Neural progenitor cell (in vitro differentiated cells): ENCODE measurements around the gene SRRM2. TPM values are rescaled to one million over a fixed set of nuclear protein-coding genes. Genes with fewer than 3 reads are reported as not detected.

Experiments used
- DNase-seq: peaks from one replicate; pipeline ENCODE4 v3.0.0-alpha.2; 2016; ENCODE audit warnings: low spot score
- H2AFZ ChIP-seq: fragments of 200-600 bp; sonication (generic); replicated peaks from 2 replicates; pipeline ENCODE4 v1.6.1; 2016; ENCODE audit warnings: antibody characterized with exemption
- H3F3A ChIP-seq: fragments of 200-600 bp; sonication (generic); 2 replicates; pipeline ENCODE4 v1.6.1; 2016; ENCODE audit warnings: antibody characterized with exemption, low read depth
- H3K27ac ChIP-seq: fragments of 200-600 bp; sonication (generic); 2 replicates; pipeline ENCODE4 v1.5.1; 2016; ENCODE audit warnings: mild to moderate bottlenecking
- H3K27me3 ChIP-seq: fragments of 200-600 bp; sonication (generic); 2 replicates; pipeline ENCODE4 v1.6.1; 2016; ENCODE audit warnings: mild to moderate bottlenecking, moderate library complexity
- H3K36me3 ChIP-seq: fragments of 200-600 bp; sonication (generic); 2 replicates; pipeline ENCODE4 v1.5.1; 2016
- H3K4me1 ChIP-seq: fragments of 200-600 bp; sonication (generic); 2 replicates; pipeline ENCODE4 v1.6.1; 2016; ENCODE audit warnings: mixed run types
- H3K4me2 ChIP-seq: fragments of 200-600 bp; sonication (generic); 2 replicates; pipeline ENCODE4 v1.6.1; 2016
- H3K4me3 ChIP-seq: fragments of 200-600 bp; sonication (generic); 2 replicates; pipeline ENCODE4 v1.5.1; 2016
- H3K79me2 ChIP-seq: fragments of 200-600 bp; sonication (generic); 2 replicates; pipeline ENCODE4 v1.6.1; 2016; ENCODE audit warnings: low read depth
- H3K9ac ChIP-seq: fragments of 200-600 bp; sonication (generic); 2 replicates; pipeline ENCODE4 v1.6.1; 2016
- H3K9me3 ChIP-seq: fragments of 200-600 bp; sonication (generic); 2 replicates; pipeline ENCODE4 v1.5.1; 2016; ENCODE audit warnings: low read depth
- H4K20me1 ChIP-seq: fragments of 200-600 bp; sonication (generic); 2 replicates; pipeline ENCODE4 v1.6.1; 2016; ENCODE audit warnings: low read depth
- H3K27ac Mint-ChIP-seq: 3 replicates; pipeline ENCODE4 v1.8.0; 2021; ENCODE audit warnings: mixed read lengths
- H3K27me3 Mint-ChIP-seq: 2 replicates; pipeline ENCODE4 v1.8.0; 2022; ENCODE audit warnings: low read depth, mild to moderate bottlenecking, inconsistent platforms, moderate library complexity, mixed read lengths; ENCODE audit not compliant: insufficient read depth
- H3K36me3 Mint-ChIP-seq: 3 replicates; pipeline ENCODE4 v1.8.0; 2021; ENCODE audit warnings: mixed read lengths
- H3K4me1 Mint-ChIP-seq: 3 replicates; pipeline ENCODE4 v1.8.0; 2021; ENCODE audit warnings: mixed read lengths
- H3K4me3 Mint-ChIP-seq: 3 replicates; pipeline ENCODE4 v1.8.0; 2021; ENCODE audit warnings: mild to moderate bottlenecking, moderate library complexity, mixed read lengths
- H3K9me3 Mint-ChIP-seq: 3 replicates; pipeline ENCODE4 v1.8.0; 2020; ENCODE audit warnings: mixed read lengths
- EZH2 ChIP-seq: fragments of 200-600 bp; sonication (generic); IDR thresholded peaks from 2 replicates; pipeline ENCODE4 v1.6.1; 2017; ENCODE audit warnings: antibody characterized with exemption, mild to moderate bottlenecking, moderate library complexity
- EZH2phosphoT487 ChIP-seq: fragments of 200-600 bp; sonication (generic); IDR thresholded peaks from 2 replicates; pipeline ENCODE4 v1.6.1; 2017; ENCODE audit warnings: antibody characterized with exemption
- total RNA-seq: library from RNA; depleted of rRNA; stranded (reverse); fragments of >200 nt; gene quantifications from 2 replicates; pipeline ENCODE4 v1.2.3, GENCODE V29; 2015; ENCODE audit warnings: low replicate concordance
- TF ChIP-seq, protein P1 (sequence below): fragments of 200-600 bp; sonication (generic); IDR thresholded peaks from 2 replicates; pipeline ENCODE4 v1.5.1; 2017; ENCODE audit warnings: antibody characterized with exemption, mild to moderate bottlenecking

Gene SRRM2
- total RNA-seq, 1 donor from 2014 or later = 82.3 TPM

DNA sequence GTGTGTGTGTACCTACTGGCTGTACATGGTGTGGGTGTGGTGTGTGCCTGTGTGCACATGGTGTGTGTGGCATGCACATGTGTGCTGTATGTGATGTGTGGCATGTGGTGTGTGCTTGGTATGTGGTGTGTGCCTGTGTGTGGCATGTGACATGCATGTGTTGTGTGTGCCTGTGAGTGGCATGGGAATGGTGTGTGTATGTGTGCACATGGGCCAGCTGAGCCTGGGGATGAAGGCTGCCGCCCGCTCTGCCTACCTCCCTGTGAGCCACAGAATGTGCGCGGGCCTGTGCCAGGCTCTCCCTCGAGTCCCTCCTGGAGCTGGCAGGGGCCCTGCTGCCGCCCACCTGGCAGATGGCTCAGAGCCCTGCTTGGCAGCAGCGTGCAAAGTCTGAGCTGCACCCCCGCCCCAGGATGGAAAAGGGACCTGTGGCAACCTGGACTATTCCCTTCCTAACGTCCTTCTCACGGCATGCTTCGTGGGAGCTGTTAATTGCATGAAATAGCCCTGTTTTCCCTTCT, 41.7 kb upstream of the SRRM2 start:
- no peak for DNase-seq
- H3K36me3 ChIP-seq = no peaks in the 10 kb centered on the region
- TF ChIP-seq, protein P1, sequence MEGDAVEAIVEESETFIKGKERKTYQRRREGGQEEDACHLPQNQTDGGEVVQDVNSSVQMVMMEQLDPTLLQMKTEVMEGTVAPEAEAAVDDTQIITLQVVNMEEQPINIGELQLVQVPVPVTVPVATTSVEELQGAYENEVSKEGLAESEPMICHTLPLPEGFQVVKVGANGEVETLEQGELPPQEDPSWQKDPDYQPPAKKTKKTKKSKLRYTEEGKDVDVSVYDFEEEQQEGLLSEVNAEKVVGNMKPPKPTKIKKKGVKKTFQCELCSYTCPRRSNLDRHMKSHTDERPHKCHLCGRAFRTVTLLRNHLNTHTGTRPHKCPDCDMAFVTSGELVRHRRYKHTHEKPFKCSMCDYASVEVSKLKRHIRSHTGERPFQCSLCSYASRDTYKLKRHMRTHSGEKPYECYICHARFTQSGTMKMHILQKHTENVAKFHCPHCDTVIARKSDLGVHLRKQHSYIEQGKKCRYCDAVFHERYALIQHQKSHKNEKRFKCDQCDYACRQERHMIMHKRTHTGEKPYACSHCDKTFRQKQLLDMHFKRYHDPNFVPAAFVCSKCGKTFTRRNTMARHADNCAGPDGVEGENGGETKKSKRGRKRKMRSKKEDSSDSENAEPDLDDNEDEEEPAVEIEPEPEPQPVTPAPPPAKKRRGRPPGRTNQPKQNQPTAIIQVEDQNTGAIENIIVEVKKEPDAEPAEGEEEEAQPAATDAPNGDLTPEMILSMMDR = no peak
- no peak for TF ChIP-seq EZH2
- no peak for TF ChIP-seq EZH2phosphoT487
- Mint-ChIP-seq H3K4me3 (peak overlapping the region; percentile 18), H3K36me3 (no peaks in the 10 kb centered on the region), H3K4me1 (no peaks in the 10 kb centered on the region), H3K27me3 (peaks cover 7% of the 10 kb centered on the region), H3K9me3 (no peaks in the 10 kb centered on the region), H3K27ac (no peak overlapping the region)
- H3K9me3 ChIP-seq = no peaks in the 10 kb centered on the region
- H3K27me3 ChIP-seq = peaks cover 10% of the 10 kb centered on the region
- no peak overlapping the region for H3K9ac ChIP-seq
- H3K4me3 ChIP-seq = no peak overlapping the region
- H3K4me2 ChIP-seq = no peak overlapping the region
- H2AFZ ChIP-seq = no peak overlapping the region
- H3K27ac ChIP-seq = no peak overlapping the region
- peaks cover 14% of the 10 kb centered on the region for H4K20me1 ChIP-seq
- peaks cover 4% of the 10 kb centered on the region for H3F3A ChIP-seq
- H3K4me1 ChIP-seq = no peaks in the 10 kb centered on the region
- no peaks in the 10 kb centered on the region for H3K79me2 ChIP-seq

DNA sequence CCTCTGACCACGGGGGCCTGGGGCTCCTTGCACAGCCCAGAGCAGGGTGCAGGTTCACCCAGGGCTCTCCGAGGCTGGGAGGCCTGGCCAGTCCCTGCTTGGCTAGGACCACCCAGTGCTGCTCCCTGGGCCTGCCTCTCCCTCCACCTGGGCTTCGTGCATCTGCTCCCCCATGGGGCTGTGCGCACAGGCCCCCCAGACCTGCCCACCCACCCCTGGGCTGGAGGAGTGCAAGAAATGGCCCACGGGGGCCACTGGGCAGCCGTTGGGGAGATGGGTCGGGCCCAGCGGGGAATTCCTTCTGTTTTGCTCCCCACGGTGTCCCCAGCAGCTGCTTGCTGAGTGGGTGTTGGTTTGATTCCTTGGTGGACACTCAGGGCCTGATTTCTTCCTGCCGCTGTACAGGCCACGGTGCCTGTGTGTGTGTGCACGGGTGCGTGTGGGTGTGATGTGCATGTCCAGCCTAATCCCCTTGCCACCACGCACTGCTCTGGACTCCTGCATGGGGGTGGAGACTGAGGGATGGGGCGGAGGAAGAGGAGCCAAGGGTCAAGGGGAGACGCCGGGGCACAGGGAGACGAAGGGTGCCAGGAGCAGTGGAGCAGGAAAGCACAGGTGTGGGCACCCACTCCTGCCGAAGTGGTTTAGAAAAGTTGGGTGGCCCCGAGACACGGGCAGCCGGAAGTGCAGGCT, 40.9 kb upstream of the SRRM2 start:
- peak overlapping the region; percentile 72 for H3K27ac Mint-ChIP-seq

DNA sequence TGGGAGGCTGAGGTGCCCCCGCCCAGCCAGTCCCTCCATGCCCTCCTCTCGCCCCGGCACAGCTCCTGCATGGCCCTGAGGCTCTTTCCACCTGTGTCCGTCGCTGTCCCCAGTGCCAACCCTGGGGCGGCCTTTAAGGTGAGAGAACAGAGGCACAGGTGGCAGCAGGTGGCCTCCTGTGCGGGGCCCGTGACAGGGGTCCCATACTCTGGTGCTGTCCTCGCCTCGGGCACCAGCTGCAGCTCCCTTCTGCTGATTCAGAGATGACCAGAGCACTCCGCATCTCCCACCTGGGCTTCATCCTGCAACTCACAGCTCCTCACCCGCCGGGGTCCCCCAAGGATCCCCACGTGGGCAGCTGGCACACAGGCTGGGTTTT, 40.4 kb upstream of the SRRM2 start:
- no peak overlapping the region for H3K4me3 Mint-ChIP-seq
- H3K27me3 Mint-ChIP-seq = peaks cover 9% of the 10 kb centered on the region
- H3K4me2 ChIP-seq = no peak overlapping the region
- no peak overlapping the region for H2AFZ ChIP-seq
- H3K9me3 ChIP-seq = no peaks in the 10 kb centered on the region
- no peak overlapping the region for H3K4me3 ChIP-seq
- H3K27ac Mint-ChIP-seq = no peak overlapping the region
- H3K9me3 Mint-ChIP-seq = no peaks in the 10 kb centered on the region
- H3K4me1 ChIP-seq = no peaks in the 10 kb centered on the region
- H3K27me3 ChIP-seq = peaks cover 15% of the 10 kb centered on the region
- H3K27ac ChIP-seq = no peak overlapping the region
- H3F3A ChIP-seq = peaks cover 4% of the 10 kb centered on the region
- H3K4me1 Mint-ChIP-seq = no peaks in the 10 kb centered on the region
- H3K36me3 Mint-ChIP-seq = no peaks in the 10 kb centered on the region
- DNase-seq = no peak
- peaks cover 26% of the 10 kb centered on the region for H4K20me1 ChIP-seq
- H3K79me2 ChIP-seq = no peaks in the 10 kb centered on the region
- no peaks in the 10 kb centered on the region for H3K36me3 ChIP-seq
- no peak overlapping the region for H3K9ac ChIP-seq
- TF ChIP-seq, protein P1 = no peak
- TF ChIP-seq EZH2 = no peak
- no peak for TF ChIP-seq EZH2phosphoT487

More for the DNA sequence above, 40.9 kb upstream of the SRRM2 start:
- Mint-ChIP-seq H3K4me1 (no peaks in the 10 kb centered on the region), H3K27me3 (peaks cover 7% of the 10 kb centered on the region), H3K36me3 (no peaks in the 10 kb centered on the region), H3K9me3 (no peaks in the 10 kb centered on the region), H3K4me3 (no peak overlapping the region)
- Histone ChIP-seq H3K4me2 (no peak overlapping the region), H3F3A (peaks cover 4% of the 10 kb centered on the region), H3K27ac (no peak overlapping the region), H3K4me3 (no peak overlapping the region), H4K20me1 (peaks cover 21% of the 10 kb centered on the region), H3K27me3 (peaks cover 15% of the 10 kb centered on the region), H3K4me1 (no peaks in the 10 kb centered on the region), H3K9ac (no peak overlapping the region), H3K9me3 (no peaks in the 10 kb centered on the region), H3K79me2 (no peaks in the 10 kb centered on the region), H3K36me3 (no peaks in the 10 kb centered on the region), H2AFZ (no peak overlapping the region)
- TF ChIP-seq EZH2phosphoT487 (no peak), EZH2 (no peak)
- TF ChIP-seq, protein P1 = no peak
- DNase-seq = no peak
